OCI-LY3 (cell line): ENCODE data around the gene AGPAT1.

Source experiments
- EZH2phosphoT487 ChIP-seq: fragments of 200-600 bp; shearing (Covaris generic); IDR thresholded peaks from 2 replicates; pipeline ENCODE4 v1.6.1; 2018; ENCODE audit warnings: antibody characterized with exemption, mixed run types, low read depth
- TF ChIP-seq, protein P1 (sequence below): fragments of 200-600, 300-600 bp; sonication (generic); IDR thresholded peaks from 2 replicates; pipeline ENCODE4 v1.5.1; 2014; ENCODE audit warnings: antibody characterized with exemption, low read length, low read depth

DNA sequence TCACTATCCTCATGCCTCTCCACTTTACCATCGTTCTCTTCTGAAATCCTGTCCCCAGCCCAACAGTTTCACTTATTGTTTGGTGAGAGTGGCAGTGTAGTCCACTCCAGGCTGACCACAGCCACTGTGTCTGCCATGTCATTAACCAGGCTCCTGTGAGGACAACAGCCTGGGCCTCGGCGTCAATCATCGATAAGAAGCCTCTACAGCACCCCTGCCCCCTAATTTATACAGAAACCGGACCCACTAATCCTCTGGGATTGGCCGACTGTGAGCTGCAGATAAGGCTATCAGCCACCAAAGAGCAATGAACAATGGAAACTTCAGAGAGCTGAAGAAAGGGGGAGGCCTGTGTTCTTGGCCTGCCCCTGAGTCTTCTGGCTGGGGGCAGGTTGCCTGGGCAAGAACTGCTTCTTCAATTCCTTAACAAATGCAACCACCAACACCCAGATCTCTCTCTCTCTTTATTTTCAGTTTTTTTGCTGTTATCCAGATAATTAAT is 8.1 kb downstream of the AGPAT1 start:
- TF ChIP-seq, protein P1, sequence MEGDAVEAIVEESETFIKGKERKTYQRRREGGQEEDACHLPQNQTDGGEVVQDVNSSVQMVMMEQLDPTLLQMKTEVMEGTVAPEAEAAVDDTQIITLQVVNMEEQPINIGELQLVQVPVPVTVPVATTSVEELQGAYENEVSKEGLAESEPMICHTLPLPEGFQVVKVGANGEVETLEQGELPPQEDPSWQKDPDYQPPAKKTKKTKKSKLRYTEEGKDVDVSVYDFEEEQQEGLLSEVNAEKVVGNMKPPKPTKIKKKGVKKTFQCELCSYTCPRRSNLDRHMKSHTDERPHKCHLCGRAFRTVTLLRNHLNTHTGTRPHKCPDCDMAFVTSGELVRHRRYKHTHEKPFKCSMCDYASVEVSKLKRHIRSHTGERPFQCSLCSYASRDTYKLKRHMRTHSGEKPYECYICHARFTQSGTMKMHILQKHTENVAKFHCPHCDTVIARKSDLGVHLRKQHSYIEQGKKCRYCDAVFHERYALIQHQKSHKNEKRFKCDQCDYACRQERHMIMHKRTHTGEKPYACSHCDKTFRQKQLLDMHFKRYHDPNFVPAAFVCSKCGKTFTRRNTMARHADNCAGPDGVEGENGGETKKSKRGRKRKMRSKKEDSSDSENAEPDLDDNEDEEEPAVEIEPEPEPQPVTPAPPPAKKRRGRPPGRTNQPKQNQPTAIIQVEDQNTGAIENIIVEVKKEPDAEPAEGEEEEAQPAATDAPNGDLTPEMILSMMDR = no peak
- TF ChIP-seq EZH2phosphoT487 = no peak
